ELF-1 (cell line): ENCODE results near the gene KLF13.

Source experiments
- DNase-seq: peaks from one replicate; pipeline ENCODE4 v3.0.0-alpha.2; 2016; ENCODE audit warnings: low read depth, low spot score

Gene KLF13

DNA sequence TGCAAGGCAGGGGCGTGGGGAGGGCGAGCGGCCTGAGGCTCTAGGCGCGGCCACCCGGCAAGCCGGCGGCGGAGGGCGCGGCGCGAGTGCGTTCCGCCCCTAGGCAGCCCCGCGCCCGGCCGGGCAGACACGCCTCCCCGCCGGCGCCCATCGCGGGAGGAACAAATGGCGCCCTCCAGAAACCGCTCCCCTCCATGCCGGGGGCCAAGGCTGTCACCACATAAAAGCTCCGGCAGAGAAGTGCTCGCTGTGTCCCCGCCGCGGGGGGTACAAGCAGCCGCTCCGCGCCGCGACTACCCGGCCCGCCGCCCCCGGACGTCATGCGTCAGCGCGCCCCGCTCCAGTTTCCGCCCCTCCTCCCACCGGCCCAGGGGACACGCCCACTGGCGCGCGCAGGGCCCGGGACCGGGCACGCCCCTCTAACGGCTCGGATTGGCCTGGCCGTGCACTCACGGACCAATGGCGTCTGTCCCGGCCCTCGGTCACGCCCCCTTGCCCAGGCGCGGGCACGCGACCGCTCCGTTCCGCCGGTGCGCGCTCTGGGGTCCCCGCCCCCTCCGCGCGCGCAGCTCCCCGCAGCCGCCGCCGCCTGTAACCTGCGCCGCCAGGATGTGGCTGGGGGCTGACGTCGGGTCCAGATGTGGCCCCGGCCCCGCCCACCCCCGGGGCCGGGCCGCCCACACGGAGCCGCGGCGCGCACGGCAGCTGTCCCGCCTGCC is at the start of gene KLF13:
TSS of gene KLF13 (plus strand) at position 680 of the 719 bp plus-strand sequence. CDS start 378 bp downstream, outside the sequence.
- peak; percentile 99 for DNase-seq

DNA sequence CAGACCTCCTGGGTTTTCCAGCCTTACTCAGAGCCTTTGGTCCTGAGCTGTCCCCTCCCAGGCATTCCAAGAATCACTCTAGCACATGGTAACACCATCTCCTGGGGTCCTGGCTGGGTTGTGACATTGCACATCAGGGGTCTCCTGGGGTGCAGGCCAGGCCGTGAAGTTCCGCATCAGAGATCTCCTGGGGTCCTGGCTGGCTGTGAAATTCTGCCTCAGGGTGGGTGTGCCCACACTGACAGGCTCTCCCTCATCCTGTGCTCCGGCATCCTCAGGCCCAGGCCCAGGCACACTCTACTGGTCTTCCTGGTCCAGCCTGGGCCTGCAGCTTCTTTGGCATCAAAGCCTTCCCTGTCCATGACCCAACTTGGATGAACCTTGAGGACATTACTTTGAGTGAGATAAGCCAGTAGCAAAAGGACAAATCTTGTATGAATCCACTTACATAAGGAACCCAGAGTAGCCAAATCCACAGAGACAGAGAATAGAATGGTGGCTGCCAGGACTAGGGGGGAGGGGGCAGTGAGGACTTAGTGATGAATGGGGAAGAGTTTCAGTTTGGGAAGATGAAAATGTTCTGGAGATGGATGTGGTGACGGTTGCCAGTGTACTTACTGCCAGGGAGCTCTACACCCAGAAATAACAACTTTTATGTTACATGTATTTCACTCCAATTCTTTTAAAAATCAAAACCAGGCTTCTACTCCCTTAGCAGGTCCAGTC is 49.1 kb upstream of the KLF13 start:
- DNase-seq = no peak

DNA sequence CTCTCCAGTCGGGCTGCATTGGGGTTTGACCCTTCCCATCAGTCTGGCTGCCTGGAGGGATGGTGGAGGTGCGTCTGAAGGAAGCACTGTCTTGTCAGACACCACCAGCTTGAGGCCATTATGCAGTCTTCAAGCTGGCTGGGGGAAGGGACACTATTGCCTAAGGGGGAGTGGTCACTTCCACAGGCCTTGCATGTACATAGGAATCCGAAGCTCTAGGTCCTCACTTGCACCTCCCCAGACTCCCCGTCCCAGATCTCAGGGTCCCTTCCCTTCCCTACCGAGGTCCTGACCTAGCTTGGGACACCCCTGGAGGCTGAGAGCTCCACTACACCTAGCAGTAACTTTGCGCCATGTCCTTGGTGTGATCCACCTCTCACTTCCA is 48.6 kb upstream of the KLF13 start:
- DNase-seq = peak; percentile 37

DNA sequence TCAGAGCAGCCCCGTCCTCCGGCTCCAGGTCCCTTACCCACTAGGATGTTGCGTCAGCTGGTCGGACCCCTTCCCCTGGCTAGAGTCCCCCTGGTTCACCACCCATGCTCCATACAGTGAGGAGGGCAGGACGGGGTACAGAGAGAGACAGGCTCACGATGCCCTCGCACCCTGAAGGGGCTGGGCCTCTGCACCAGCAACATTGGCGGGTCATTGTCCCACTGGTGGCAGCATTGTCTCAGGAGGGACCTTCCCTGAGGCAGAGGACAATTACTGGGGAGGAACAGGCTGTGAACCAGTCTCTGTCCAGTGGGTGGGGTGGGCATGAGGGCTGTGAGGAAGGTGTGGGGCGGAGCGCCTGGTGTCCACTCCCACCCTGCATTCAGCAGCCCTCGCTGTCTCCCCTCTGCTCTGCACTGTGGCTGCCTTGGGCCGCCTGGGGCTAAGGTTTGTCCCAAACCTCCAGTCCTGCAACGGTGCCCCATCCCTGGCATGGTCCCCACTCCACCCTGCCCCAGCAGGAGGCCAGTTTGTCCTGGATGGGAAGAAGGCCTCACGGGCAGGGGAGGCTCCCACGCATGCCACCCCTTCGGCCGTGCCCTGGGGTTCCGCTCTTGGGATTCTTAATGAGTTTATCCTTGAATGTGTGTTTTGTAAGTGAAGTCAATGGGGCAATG is 48.0 kb upstream of the KLF13 start:
- no peak for DNase-seq

DNA sequence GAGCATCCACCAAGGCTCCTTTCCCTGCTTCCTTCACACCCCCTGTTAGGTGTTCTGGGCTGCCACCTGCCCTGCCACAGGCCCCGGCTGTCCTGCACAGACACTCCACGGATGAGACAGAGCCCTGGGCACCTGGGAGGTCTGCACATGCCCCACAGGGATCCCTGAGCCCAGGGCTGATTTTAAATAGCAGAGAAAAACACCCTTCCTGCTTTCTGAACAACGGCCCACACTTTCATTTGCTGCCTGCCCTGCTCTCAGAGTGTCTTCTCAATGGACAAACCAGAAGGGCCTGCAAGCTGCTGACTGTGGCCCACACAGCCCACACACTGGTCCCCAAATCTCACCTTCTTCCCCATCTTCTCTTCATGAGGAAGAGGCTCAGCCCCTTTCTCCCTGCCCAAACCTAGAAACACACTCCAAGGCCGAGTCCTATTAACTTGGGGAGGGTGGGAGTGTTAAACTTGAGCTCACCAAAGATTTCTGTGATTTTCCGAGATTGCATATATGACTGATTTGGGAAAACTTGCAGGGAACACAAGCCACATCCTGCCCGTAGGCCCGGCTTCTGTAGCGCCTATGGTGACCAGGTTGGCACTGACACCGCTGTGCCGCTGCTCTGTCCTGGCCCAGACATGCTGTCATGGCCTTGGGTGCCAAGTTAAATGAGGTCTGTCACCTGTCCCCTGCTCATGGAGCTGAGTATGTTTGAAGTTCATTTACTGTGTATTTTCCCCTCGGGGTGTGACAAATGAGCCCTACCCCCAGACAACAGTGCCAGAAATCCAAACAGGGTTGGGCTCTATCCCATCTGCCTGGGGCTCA is 47.2 kb upstream of the KLF13 start:
- DNase-seq = no peak

DNA sequence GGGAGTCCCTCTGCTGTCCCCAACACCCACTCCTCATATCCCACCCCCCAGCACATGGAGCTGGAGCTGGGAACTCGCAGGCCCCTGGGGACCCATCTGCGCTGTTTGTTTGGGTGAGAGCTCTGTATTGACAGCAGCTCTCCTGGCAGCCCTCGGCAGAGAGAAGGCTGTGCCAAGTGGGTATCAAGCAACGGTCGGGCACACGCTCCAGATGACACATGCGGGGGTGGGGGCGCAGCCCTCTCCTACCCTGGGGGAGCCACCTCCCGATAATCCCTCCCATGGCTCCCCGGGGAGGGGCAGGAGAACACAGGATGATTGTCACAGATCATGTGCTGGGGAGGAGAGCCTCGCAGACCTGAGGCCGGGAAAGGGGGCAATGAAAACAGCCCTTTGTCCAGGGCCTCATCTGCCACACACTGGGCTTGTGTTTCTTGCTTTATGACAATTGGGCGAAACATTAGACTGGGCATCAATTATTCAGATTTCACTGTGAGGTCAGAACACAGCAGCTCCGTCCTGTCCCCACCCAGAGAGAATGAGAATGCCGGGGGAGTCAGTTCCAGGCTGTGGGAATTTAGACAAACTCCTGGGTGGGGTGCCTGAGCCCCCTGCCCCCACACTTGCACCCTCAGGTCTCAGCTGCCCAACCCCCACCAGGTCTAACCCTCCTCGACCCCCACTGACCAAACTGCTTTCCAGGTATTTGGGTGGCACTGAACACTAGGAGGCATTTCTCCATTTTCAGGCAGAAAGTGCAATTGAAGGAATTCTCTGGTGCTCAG is 46.4 kb upstream of the KLF13 start:
- no peak for DNase-seq

DNA sequence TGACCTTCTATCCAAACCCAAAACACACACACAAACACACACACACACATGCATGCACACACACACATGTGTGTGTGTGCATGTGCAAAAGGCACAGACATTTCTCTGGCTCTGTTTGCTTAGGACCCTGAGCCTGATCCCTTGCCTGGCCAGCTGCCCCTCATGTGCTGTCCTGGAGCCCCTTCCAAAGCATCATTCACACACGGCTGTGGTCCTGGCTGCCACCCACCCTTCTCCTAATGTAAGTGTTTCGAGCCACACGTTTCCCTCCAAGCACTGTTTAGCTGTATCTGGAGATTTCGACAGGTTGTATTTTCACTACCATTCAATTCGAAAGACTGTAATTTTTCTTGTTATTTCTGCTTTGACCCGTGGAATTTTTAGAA is 45.8 kb upstream of the KLF13 start:
- DNase-seq = no peak

DNA sequence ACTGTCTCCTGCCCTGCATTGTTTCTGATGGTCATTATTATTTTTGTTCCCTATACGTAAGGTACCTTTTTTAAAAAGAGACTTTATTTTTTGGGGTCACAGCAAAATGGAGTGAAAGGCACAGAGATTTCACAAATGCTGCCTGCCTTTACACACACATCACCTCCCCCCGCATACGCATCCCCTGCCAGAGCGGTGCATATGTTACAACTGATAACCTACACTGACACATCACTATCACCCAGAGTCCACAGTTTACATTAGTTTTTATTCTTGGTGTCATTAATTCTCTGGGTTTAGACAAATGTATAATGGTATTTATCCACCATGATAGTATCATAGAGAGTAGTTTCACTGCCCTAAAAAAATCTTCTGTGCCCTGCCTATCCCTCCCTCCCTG is 43.6 kb upstream of the KLF13 start:
- DNase-seq = no peak

DNA sequence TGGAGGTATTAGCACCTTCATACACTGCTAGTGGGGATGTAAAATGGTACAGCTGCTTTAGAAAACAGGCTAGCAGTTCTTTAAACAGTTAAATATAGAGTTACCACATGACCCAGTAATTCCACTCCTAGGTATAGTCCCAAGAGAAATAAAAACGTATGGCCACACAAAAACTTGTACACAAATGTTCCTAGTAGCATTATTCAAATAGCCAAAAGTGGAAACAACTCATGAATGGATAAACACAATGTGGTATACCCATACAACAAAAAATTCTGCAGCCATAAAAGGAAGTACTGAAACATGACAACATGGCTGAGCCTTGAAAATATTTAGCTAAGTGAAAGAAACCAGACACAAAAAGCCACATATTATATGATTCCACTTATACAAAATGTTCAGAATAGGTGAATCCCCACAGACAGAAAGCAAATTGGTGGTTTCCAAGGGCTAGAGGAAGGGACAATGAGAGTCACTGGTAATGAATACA is 40.8 kb upstream of the KLF13 start:
- no peak for DNase-seq

DNA sequence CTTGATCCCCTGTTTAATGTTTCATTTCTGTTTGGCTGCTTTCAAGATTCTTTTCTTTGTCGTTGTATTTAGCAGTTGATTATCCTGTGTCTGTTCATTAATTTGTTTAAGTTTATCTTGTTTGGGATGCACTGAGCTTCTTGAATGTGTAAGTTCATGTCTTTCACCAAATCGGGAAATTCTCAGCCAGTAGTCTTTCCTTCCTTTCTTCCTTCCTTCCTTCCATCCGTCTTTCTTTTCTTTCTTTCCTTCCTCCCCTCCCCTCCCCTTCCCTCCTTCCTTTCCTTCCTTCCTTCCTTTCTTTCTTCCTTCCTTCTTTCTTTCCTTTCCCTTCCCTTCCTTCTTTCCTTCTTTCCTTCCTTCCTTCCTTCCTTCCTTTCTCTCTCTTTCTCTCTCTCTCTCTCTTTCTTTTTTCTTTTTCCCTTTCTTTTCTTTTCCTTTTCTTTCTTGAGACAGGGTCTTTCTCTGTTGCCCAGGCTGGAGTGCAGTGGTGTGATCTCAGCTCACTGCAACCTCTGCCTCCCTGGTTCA is 35.5 kb upstream of the KLF13 start:
- no peak for DNase-seq

DNA sequence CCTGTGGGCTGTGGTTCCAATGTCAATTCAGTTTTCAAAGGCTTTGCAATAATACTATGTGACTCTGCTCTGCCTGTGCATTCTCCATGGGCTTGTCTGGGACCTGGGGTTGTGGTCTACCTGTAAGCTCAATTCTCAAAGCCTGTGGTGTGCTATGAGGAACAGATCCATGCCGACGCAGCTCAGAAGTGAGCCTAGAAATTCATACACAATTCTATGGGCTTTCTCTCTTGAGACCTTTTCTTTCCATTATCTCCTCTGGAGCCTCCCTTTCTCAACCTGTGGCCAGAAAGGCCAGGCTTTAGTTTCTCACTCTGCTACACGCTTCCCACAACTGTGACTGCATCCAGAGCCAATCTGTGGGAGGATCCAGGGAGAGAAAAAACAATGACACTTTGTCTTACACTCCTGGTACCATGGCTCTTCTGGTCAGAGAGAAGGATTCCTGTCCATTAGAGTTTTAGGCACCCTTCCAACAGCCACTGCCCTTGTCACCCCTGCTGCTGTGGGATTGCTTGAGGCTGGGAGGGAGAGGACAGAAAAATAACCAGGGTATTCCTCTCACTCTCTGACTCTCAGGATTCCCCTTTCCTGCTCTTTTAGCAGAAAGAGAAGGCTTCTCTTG is 34.1 kb upstream of the KLF13 start:
- DNase-seq = no peak

DNA sequence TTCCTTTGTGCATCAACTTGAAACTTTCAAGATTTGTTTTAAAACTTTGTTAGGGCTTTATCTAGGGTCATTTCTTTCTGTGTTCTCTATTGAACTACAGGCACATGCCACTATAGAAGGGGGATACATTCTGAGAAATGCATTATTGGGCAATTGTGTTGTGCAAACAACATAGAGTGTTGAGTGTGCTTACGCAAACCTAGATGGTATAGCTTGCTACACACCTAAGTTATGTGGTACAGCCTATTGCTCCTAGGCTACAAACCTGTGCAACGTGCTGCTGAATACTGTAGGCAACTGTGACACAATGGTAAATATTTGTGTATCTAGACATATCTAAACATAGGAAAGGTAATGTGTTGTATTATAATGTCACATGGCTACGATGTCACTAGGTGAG is 33.0 kb upstream of the KLF13 start:
- no peak for DNase-seq

DNA sequence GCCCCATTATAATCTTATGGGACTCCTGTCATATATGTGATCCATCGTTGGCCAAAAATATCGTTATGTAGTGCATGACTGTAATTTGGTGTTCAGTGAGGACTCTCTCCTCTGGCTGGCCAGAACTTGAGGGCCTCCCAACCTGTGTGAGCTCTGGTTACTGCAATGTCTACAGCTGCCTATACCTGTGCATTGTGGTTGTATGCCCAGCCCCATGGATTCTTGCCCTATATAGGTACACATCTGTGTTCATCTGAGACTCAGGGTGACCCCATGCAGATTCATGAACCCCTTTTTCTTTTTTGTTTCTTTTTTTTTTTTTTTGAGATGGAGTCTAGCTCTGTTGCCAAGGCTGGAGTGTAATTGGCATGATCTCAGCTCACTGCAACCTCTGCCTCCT is 32.6 kb upstream of the KLF13 start:
- no peak for DNase-seq

DNA sequence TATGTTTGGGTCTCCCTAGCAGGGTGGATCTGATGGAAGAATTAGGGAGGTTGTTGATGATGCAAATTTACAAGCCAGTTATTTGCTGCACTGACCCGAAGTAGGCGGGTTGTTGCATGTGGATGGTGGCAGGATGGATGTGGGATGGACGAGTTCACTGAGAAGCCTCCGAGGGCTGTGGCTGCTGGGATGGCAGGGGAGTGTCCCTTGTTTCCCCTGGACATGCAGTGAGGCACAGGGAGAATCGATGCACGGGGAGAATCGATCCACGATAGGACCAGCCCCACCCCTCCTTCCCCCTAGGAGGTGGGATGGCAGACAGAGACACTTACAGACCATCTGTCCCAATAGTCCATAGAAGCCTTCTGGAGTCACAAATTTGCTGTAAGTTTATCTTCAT is 31.0 kb upstream of the KLF13 start:
- DNase-seq = no peak

DNA sequence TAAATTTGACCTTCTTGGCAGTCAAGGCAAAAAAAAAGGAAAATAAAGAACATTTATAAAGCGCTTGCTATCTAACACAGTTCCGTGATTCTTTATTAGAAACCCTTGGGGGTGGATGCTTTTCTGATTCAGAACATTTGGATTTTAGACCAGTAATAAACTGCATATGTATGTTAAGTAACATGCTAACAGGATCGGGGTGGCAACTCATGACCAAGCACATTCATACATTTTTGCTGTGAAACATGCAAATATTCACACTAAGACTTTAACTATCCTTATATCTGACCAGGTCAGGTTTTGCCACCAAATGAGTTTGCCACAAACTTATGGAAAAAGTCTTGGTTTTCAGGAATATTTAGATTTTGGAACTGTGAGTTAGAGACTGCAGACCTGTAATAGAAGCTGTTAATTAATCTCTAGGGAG is 30.4 kb upstream of the KLF13 start:
- no peak for DNase-seq

DNA sequence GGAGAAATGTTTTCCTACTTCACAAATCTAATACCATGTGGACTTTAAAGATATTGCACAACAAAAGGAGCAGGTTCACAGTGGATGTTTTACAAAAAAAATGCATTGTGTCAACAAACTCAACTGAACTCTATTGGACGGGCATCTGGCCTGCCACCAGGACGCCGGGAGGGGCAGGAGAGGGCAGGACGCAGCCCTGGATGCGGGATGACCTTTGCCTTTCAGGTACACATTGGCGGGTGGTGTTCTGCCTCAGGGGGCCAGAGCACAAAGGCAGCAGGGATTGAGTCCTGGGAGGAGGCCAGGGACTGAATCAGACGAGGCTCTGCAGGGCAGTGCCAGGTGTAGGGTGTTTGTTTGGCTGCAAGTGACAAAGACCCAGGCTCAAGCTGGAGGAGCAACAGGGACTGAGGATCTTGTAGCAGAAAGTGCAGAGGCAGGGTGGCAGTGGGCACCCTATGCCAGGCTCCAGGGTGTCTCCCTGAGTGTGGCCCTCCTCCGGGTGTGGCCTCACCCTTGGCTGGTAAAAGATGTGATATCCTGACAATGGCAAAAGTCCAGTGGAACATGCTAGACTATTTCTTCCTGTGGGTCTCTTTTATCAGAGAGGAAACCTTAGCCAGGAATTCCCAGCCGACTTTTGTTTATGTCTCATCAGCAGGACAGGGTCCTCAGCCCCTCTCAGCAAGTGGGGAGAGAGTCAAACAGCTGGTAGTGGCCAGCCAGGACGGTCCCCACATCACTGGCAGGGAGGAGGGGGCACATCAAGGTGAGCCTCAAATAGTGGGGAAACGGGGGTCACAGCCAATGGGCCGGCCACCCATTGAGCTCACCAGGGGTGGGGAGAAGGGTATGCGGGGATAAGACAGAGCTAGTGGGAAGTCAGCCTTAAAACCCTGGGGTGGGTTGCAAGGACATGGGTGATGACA is 29.7 kb upstream of the KLF13 start:
- DNase-seq = peak; percentile 64

DNA sequence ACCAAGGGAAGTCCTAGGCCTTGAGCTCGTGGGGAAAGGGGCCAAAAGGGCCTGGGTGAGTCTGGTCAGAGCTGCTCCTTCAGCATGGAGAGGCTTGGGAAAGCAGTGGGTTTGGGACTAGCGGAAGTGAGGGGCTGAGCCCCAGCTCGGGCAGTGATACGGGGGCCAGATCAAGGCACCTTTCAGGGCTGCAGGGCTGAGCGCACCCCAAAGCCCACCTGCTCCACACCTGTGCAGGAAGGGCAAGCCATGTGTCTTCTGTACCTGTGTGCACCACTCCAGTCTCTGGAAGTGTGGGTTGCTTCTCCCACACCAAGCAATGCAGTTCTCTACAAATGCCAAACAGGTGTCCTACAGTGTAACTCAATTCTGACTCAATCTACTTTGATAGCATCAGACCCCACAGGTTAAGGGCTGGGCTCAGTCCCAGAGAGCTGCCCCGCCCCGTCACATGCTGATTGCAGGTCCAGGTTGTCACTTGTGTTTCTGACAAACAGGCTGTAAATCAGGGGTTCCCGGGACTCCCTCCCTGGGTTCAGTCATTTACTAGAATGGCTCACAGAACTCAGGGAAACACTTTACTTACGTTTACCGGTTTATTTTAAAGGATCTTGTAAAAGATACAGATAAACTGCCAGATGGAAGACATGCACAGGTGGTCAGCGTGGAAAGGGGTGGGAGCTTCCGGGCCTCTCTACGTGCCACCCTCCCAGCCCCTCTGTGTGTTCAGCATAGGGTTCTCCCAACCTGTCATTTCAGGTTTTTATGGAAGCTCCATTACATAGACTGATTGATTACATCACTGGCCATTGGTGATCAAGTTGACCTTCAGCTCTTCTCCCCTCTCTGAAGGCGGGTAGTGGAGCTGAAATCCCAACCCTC is 28.8 kb upstream of the KLF13 start:
- DNase-seq = no peak

DNA sequence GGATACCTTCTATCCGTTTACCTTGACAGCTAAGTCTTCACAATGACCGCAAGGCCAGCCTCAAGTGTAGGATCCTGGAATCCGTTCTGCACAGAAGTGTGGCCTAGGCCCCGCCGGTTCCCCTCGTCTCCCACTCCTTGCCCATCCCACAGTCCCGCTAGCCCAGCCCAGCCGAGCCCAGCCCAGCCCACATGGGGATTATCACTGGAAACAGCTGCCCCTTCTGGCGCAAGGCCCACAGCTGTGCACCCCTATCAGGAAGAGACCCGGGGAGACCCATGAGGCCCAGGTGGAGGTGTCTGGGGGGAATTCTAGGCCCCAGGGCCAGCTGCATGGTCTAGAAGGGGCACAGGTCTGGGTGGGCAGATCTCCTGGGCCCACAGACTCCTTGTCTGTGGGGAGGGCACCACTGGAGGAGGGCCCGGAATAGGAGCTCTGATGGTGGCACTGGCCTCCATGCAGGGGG is 27.9 kb upstream of the KLF13 start:
- DNase-seq = no peak
